ENCODE measurements around the gene LMCD1.

The LMCD1 gene

DNA sequence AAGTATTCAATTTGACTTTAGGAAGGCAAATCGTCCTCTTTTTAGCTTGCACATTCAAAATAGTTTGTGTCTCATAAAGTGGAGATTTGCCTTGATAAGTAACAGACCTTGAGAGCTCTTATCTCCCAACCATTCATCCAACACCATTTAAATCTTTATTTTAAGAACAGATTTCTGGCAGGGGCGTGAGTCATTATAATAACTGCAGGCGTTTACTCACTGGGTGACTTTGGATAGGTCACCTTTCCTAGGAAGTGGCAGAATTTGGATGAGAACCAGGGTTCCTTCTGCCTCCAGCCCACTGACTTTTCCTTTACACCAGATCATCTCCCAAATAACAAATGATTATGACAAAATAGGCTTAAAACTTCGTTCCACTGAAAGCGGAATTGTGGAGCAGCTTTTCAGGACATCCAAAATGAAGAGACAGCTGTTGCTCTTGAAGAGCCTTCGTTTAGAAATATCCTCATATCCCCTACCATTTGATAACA is 5.0 kb downstream of the LMCD1 start:
- no peak for DNase-seq (ENCODE audit: low read depth)

DNA sequence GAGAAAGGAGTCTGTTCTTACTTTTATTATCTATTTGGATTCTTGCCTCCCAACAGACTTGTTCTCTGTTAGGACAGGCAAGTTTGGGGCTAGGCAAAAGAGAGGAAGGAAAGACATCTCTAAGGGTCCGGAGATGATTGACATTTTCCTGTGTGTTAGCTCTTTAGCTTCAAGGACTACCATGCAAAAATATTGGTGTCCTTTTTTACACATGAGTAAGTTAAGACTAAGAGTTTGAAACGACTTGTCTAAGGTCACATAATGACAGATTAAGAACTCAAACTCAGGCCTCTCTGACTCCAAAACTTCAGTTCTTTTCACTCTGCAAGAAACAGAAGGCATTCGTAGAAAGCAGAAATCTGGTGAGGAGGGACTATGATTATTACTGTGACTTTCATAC is 5.9 kb downstream of the LMCD1 start:
- no peak for DNase-seq (ENCODE audit: low read depth)

DNA sequence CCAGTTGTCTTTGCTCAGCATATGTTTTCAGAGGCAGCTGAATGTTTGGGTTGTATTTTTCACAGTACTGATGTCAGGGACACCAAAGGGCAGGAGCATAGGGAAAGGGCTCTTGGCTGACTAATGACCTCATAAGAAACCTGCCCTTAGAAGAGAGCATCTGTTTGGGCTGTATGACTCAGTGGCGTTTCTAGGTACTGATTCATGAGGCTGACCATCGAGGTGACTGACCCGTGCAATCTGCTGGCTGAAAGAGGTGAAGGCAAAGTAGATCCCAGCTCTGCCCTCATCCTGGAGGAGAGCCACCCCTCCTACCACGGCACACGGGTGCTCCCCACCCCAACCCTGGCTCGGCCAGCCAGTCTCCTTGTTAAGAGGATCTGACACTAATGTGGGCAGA is 8.3 kb downstream of the LMCD1 start:
- no peak for DNase-seq (ENCODE audit: low read depth)

DNA sequence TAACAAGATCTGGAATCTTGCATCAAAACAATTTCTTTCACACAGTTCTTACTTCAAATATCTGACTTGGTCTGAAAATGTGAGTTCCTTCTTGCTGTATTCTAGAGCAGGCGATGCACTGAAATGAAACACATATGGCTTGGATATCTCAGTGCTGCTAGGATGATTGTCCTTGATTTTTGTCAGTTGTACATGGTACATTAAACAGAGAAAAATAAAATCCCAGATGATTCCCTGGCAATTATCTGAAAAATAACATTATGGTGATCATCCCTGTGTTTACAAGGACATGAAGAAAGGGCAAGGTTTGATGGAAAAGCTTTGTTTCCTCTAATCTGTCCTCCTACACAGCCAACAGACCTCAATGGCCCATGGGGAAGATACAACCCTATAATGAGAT is 10.6 kb downstream of the LMCD1 start:
- no peak for DNase-seq (ENCODE audit: low read depth)

DNA sequence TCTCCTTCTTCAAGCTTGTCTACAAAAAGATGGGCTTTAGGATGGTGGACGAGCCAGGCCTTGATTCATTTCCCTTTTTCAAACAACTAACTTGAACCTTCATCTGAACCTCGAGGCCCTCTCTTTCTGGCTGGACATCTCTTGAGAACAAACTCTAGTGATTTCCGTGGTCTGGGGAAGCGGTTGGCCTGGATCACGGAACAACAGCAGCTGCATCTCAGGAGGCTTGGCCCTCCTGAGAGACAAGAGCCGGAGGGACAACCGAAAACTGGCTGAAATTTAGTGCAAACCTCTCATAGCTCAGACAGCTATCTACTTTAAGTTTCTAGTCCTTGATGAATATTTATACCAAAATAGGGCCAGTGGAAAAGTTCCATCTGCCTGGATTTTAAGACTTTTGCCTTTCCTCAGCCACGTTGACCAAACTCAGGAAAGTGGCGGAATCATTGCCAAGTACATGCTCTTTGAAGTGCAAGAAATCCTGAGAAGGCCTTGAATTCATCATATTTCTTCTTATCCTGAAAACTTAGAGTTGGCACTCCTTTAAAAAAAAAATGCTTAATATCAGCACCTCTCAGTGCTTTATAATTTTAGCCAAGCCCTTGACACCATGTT is 14.5 kb downstream of the LMCD1 start:
- no peak for DNase-seq (ENCODE audit: low read depth)

DNA sequence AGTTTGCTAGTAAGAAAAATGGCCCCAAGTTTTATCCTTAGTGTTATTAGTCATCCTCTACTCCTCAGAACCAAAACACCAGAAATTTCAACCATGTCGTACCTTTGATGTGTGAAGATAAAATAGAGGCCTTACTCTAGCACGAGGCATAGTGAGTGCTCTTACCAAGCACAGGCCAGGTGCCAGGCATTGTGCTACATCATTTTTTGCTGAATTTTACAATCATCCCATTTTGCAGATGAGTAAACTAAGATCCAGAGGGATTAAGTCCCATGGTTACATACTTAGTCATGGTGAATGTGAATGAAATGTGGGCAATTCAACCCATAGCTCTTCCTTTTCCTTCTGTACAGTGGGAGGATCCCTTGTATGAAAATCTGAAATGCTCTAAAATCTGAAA is 15.2 kb downstream of the LMCD1 start:
- DNase-seq (ENCODE audit: low read depth), result no peak

DNA sequence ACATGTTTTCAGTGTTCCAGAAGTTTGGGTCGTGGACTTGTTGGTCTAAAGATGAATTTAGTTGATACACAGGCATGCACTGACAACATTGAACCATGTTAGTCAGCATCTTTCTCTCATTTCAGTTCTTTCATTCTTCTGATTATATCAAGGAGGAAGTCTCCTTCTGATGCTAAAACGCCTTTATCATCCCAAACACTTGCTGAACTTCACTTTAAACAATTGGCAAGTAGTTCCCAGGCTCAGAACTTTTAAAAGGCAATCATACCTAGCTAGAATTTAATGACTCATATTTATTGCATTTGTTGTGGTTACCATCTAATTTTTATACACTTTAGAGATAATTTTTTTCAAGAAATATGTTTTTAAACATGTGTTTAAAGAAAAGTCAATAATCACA is 15.9 kb downstream of the LMCD1 start:
- no peak for DNase-seq (ENCODE audit: low read depth)

DNA sequence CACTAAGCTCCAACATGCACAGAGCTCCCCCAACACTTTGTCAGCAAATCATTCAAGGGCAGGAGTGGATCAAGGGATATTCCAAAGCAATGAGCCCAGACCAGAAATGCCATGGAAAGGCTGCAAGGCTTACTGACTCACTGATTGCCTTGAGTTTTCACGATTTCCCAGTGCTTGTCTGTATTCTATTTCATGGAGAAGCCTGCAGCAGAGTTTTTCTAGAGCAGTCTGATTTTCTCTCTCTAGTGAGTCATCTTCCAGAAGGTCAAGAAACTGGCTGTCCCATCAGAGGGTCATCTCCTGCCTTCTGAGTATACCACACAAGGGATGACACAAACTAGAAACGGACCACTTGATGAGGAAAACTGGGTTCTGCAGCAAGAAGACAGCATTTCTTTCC is 16.5 kb downstream of the LMCD1 start:
- no peak for DNase-seq (ENCODE audit: low read depth)

DNA sequence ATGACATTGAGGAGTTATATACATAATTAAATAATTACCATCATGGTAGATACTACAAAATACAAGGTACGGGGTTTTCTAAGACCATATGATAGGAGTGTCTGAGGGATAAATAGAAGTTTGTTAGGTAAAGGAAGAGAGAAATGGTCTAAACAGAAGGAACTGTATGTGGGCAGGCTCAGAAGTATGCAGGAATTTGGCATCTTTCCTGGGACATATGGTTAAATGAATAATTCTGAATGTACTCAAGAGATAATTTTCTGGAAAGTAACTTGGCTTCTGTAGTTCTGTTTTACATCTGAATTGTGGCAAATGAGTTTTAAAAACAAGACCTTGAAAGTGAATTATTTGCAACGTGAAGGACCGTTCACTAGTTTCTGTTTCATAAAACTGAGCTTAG is 17.5 kb downstream of the LMCD1 start:
- DNase-seq (ENCODE audit: low read depth), result no peak

DNA sequence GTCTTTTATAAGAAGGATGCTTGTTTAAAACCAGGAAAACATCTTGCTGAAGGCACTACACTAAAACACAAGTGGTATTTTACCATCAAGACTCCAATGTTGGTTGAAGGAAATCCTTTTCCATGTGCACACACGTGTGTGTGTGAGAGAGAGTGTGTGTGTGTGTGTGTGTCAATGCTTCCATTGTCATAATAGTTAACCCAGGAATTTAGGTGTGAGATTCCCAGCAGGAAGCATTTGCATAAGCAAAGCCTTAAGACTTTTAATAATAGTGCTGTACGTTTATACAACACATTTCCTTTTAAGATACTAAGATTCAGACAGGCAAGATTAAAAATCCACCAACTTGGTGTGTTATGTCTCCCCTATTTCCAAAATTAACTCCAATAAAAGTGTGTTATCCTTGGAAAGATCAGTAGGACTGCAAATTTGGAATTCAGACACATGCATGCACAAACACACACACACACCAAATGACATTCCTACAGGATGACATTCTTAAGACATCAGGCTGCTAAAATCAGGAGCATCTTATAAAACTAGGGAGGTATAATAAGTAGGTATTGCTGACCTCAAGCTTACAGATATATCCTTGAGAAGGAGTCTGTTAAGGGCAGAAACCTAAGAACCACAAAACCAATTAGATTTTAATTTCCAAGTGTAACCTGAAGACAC is 18.3 kb downstream of the LMCD1 start:
- DNase-seq (ENCODE audit: low read depth), result no peak

DNA sequence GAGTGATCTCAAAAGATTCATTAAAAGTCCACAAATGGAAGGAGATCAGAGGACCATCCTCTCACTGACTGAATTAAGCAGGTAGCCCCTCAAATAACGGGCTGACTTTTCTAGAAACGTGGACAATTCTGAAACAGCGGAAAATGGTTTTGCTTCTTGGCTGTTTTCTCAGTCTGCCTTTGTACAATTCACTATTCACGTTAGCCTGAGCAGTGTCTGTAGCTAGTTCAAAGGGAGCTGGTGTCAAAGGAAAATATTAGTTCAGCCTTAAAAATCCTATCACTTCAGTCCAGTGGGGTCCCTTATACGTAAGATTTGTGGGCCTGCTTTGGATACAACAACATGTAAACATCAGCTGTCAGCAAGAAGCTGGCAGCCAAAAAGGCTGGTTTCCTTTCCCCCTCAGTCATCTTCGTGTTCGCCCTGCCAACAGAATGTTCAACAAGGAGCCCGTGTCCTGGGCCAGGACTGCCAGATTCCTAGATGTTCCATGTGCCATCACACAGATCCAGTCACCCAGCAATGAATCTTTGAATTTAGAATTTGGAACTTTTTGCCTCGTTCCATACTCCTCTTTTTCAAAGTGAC is 19.3 kb downstream of the LMCD1 start:
- DNase-seq (ENCODE audit: low read depth), result no peak

DNA sequence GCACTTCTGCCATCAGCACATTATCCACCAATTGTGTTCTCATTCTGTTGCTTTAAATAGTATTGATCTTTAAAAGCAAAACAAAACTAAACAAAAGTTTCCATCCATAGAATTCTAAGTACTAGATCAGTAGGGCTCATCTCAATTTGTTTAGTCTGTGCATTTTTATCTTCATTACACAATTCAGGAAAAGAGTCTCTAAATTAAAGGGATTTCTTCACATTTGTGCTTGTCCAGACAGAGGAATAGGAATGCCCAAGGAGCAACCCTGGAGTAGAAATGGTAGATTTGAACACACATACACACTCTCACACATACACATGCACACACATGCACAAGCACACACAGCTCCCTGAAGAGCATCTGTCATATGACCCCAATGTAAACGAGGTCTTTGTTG is 21.4 kb downstream of the LMCD1 start:
- no peak for DNase-seq (ENCODE audit: low read depth)

DNA sequence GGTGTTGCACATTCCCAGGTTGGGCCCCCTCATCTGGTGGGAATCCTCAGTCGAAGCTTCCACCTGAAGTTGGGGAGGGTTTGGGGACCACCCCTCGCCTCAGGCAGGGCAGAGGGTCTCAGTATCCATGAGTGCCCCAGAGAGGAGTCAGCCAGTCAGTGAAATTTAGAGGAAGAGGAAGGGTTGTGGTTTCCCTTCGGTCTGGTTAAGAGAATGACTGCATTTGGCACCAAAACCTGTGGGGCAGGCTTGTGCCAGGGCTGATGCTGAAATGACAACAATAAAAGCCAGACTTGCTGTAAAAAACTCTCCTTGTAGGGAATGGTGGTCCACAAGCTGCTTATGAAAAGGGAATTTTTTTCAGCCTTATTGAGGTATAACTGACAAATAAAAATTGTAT is 22.6 kb downstream of the LMCD1 start:
- no peak for DNase-seq (ENCODE audit: low read depth)

DNA sequence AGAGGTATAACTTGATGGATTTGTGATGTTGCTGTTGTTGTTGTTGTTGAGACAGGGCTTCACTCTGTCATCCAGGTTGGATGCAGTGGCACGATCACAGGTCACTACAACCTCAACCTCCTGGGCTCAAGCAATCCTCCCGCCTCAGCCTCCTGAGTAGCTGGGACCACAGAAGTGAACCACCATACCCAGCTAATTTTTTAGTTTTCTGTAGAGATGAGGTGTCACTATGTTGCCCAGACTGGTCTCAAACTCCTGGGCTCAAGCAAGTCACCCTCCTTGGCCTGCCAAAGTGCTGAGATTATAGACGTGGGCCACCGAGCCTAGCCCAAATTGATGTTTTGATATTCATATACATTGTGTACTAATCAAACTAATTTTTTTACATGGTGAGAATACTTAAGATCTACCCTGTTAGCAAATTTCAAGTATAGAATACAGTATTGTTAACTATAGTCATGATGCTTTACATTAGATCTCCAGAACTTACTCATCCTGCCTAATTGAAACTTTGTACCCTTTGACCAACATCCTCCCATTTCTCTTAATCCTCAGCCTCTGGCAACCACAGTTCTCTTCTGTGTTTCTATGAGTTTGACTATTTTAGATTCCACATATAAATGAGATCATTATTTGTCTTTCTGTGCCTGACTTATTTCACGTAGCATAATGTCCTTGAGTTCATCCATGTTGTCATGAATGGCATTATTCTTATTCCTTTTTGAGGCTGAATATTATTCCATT is 23.2 kb downstream of the LMCD1 start:
- no peak for DNase-seq (ENCODE audit: low read depth)

DNA sequence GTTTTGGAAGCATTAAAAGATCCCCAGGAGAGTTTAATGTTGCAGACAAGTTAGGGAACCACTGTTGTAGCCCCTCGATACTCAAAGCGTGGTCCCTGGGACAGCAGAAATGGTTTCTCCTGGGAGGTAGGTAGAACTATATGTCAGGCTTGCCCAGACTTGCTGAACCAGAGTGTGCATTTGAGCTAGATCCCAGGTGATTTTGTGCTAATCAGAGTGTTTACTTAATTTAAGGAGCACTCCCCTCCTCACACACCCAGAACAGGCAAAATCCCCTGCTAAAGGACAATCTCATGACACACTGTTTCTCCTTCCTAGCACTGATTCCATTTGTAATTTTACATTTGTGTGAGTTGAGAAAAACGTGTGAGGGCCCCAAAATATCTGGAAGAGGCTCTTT is 24.3 kb downstream of the LMCD1 start:
- DNase-seq (ENCODE audit: low read depth), result no peak

DNA sequence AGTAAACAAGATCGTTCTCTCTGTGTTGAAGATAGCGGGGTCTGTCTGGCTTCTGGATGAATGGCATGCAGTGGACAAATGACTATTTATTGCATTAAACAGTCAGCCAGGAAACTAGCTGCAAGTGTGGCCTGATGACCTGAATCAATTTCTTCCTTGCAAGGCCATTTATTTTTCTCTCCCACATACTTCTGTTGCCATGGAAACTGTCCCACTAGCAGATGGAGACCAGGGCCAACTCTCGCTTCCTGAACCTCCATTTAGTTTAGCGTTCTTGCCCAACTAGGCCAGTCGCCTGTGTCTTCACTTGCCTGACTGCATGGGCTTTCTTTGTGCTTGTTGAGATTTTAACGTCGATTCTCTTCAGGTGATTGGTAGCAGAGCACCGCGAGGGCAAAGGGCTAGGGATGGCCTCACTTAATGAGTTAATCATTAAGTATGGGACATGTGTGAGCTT is 27.6 kb downstream of the LMCD1 start:
- DNase-seq (ENCODE audit: low read depth), result no peak

DNA sequence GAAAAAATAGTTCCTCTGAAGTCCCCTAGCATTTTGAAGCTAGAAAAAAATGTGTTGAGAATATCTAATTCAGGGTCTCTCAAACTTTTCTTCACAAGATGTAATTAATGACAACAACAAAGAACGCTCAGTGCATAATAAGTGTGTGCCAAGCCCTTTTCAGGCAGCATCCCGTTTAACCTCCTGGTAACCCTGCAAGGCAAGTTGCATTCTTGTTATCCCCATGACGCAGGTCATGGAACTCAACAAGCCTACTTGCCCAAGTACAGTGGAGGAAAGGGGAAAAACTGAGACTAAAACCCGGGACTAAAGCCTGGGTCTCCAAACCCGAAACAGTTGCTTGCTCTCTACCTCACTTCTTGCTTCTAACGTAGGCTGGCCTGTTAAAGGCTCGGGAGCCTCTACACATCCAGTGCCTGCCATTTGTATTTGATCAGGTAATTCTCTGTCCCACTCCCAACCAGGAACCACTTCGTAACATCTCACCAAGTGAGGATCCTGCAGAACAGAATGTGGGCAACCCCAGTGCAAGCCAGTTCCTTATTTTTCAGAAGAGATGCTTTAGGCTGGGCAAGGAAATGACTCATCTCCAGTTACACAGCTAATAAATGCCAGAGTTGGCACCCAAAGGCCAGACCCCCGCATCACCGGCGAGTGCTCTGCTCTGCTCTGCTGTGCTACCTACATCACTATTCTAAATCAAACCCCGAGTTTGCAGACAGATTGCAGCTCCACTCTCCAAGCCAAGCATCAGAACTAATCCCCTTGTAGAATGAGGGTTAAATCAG is 28.3 kb downstream of the LMCD1 start:
- peak; percentile 52 for DNase-seq (ENCODE audit: low read depth)

DNA sequence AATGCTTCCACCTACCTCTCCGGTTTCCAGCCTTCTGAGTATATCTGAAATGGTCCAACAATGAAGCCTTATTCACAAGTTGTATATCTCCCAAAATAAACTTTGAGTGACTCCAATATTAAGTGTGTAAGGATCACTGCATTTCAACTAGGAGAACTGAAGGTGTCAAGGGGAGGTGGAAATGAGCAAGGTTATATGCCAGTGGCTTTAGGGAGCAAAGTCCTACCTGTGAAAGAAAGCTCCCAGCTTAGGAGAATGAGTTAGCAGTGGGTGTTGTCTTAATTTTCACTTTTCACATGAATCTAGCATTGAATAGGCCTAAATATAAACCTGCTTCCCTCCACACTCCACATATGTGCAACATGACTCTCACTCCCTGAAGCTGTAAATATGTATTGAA is 29.0 kb downstream of the LMCD1 start:
- DNase-seq (ENCODE audit: low read depth), result no peak

DNA sequence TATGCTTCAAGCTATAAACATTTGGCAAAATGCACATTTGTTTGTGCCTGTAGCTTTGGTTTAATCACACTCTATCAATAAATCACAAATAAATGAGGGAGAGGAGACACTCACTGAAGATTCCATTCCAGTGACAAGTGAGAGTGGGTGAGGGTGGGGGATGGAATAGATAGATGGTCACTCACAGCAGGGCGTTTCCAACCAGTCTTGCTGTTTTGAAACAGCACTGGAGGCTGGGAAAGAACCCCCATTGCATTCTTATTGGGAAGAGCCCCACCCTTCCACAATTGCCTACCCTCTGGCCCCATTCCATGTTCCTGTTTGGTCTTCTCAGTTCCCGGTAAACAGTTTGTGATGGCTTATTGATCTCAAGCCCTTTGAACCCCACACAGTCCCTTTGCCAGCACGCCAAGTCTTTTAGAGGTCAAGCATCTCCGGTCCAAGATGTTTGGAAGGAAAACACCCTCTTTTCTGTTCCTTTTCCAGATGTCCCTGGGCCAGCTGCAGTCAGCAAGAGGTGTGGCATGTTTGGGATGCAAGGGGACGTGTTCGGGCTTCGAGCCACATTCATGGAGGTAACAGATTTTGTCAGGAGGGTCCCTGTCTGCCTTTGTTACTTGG is 30.7 kb downstream of the LMCD1 start:
- no peak for DNase-seq (ENCODE audit: low read depth)

DNA sequence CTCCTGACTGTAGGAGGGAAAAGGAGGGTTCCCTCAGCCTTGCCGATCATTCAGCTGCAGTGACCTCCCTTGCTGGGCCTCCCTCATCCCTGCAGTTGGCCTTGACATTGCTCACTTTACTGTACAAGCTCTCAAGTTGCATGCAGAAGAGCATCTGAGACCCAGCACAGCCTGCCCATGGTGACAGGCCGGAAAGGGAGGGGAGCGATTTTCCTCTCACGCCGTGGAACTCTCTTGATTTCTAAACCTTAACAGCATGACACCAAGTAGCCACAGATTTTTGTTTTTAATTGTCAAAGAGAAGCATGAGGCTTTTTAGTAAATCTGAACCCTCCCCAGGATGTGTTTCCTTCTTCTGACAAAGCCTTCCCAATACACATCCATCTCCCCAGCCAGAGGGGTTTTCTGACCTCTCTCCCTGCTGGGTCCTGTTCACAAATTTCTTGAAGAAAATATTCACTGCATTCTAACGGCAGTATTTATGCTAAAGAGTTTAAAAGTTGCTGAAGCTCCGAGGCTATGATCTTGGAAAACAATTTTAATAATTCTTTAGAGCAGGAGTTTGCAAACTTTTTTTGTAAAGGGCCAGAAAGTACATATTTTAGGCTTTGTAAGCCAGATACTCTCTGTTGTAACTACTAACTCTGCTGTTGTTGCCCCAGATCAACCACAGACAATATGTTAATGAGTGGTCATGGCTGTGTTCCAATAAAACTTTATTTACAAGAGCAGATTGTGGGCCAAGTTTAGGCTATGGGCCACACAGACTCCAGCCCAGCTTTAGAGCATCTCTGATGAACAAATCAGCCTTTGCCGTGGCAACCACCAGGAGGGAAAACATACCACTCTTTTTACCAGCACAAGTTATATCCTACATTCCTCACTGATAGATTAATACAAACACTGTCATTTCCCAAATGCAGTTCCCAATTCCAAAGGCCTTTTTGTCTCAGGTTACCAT is 34.8 kb downstream of the LMCD1 start:
- no peak for DNase-seq (ENCODE audit: low read depth)

All from HS-27A (cell line).